Caki2 (cell line): ENCODE measurements around the gene PCOLCE2. TPM values are rescaled to one million over a fixed set of nuclear protein-coding genes. Genes with fewer than 3 reads are reported as not detected.
"Not testable (repeated sequence)": the region's sequence is repeated elsewhere in the genome, so short reads cannot be mapped to it uniquely, and the experiment has no call there.

Experiments
- DNase-seq: peaks from one replicate; pipeline ENCODE4 v3.0.0-alpha.2; 2015; ENCODE audit warnings: low read depth
- in situ Hi-C: cut with HindIII; loops from 2 replicates; pipeline ENCODE4 v1.10.0; 2016; ENCODE audit warnings: low sequenced_read_pairs, low pct_unique_long_range_greater_than_20kb, mixed read lengths
- total RNA-seq: library from RNA; depleted of rRNA; stranded (reverse); fragments of >200 nt; shearing (Covaris generic); gene quantifications from 2 replicates; pipeline ENCODE4 v1.2.3, GENCODE V29; 2014; ENCODE audit warnings: low replicate concordance

The PCOLCE2 gene
- total RNA-seq, 1 experiment from 2014 or later: 70.4 TPM

DNA sequence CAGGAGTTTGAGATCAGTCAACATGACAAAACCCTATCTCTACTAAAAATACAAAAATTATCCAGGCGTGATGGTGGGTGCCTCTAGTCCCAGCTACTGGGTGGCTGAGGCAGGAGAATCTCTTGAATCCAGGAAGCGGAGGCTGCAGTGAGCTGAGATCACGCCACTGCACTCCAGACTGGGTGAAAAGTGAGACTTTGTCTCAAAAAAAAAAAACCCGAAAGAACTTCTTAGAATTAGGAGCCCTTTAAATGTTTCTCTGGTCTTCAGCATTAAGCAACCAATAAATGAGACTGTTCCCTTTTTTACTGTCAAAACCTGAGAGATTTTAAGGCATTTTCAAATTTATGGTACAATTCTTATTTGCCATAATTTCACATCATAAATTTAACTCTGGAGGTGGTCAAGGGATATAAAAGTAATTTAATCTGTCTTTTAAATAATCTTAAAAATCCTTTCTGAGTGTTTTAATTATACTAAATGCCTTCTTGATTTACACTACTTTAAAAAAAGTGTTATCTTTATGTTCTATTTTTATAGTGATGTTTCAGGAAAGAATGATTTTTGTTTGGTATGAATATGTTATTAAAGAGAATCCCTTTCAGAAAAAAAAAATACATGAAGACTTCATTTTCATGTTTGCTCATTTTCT is 10.1 kb downstream of the PCOLCE2 start:
- no peak for DNase-seq
- in situ Hi-C loops: no loop called here

DNA sequence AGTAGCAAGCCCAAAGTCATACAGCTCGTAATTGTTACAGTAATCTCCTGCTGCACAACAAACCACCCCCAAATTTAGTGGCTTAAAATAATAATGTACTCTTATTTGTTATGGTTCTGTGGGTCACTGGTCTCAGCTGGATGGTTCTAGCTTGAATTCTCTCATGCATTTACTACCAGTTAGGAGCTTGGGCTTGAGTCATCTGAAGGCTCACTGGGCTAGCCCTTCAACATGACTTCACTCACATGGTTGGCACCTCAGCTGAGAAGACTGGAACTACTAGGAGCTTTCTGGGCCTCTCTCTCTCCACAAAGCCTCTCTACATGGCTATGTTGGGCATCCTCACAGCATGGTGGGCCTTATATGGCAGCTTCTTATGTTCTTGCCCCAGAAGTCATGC is 12.5 kb downstream of the PCOLCE2 start:
- DNase-seq: no peak
- in situ Hi-C loops: no loop called here

DNA sequence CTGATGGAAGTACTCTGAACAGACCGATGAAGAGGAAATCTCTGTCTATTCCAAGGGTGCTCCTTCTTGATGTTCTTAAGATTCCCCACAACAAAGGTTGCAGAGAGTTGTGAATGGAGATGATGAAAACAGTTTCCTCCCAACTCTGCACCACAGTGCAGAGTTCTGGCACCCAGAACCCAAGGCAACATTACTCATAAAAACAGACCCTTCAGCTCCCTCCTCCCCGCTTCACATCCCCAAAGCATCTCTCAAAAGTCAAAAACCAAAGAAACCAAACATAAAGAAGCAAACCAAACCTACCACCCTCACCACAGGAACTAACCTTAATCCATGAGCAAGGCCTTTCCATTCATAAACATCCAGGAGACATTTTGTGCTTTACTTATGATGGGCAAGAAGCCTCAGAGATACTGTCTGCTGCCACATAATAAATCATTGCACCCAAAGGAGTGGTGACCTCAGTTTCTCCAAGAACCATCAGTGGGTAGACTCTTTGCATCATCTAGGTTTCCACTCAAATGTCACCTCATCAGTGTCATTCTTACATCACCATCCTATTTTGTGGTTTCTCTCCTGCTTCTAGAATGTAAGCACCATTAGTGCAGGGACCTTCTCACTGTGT is 13.2 kb downstream of the PCOLCE2 start:
- DNase-seq: no peak
- in situ Hi-C loops: no loop called here

DNA sequence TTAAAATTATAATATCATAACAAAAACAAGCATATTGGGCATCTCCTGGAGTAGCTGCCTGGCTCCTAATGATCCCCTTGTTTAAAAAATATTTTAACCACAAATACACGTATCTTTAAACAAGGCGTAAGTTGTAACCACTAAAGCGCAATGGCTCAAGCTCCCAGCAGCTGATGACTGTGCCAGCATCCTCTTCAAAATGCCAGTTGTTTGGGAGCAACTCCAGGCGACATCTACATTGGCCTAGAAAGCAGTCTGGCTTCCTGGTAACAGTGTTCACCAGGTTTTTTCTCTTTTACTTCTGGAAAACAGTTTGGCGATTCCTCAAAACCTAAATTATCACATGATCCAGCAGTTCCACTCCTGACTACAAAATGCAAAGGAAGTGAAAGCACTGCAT is 13.8 kb downstream of the PCOLCE2 start:
- no peak for DNase-seq
- in situ Hi-C loops: no loop called here

DNA sequence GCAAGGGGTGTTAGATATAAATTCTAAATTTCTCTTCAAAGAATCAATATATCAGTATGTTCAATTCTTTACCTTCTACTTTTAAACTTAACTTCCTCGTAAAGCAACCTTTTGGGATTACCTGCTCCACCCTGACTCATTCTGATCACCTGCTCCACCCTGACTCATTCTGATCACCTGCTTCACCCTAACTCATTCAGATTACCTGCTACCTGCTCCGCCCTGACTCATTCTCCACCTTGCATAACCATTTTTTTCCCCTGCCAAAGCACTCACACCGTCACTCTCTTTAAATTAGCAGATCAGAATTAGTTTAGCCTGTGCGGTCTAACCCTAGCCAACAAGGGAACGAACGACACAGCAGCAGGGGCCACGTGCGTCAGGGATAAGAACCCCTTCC is 20.5 kb downstream of the PCOLCE2 start:
- DNase-seq, in situ Hi-C loops: not testable (repeated sequence)

DNA sequence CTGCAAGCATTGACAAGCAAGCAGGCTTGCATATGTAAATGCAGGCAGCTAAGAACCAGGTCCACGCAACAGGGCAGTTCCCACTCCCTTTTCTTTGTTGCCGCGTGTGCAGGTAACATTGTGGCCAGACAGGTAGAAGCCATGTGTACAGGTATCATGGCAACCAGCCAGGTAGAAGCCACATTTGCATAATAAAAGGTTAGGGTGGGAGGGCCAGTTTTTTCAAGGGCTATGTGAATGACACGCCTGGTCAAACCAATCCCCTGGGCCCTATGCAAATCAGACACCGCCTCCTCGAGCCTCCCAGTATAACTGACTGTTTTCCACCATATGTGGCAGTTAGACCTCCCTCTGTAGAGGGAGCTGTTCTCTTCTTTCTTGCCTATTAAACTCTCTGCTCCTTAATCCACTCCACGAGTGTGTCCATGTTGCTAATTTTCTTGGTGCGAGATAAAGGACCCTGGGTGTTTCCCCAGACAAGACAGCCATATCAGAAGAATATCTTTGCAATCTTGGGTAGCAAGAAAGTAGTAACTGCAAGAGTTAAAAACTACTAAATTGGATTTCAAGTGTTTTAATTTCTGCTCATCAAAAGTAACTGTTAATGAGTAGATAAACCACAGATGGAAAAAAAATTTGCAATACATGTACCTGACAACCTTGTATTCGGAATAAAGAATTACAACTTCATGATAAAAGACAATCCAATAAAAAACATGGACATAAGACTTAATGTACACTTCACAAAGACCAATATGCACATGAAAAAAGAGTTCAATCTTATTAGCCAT is 21.8 kb downstream of the PCOLCE2 start:
- in situ Hi-C loops: no loop called here
- DNase-seq: peak; percentile 52

DNA sequence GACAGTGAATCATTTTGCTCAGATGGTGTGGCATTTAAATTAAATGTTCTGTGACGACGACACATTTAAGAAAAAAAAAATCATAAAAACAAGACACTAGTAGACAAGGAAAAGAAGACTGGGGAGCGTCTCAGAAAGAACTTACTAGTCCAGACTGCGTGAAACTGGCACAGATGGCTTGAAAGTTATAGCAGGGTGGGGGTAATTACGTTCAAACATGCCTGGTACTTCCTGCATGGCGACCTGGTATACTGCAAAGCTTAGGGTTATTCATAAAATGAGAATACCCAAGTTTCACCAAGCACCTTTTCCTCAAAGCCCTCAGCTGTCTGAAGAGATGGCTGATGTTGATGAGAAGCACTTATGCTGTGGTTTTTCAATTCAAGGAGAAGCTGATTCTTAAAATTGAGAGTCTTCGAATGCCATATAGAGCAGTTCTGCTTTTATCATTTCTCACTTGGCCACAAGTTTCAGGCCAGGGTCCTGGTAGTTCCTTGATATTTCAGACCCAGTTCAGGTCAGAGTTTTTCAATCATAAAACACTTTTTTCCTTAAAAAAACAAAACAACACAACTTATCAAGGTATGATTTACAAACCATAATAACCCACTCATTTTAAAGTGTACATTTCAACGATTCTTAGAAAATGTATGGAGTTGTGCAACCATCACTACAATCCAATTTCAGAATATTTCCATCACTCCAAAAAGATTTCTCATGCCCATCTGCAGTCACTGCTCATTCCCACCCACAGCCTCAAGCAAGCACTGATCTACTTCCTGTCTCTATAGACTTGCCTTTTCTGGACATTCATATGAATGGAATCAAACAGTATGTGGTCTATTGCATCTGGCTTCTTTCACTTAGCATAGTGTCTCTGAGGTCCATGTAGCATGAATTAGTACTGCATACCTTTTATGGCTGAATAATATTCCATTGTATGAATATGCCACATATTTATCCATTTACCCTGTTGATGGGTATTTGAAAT is 24.7 kb downstream of the PCOLCE2 start:
- DNase-seq: peak; percentile 19
- in situ Hi-C loops: no loop called here

DNA sequence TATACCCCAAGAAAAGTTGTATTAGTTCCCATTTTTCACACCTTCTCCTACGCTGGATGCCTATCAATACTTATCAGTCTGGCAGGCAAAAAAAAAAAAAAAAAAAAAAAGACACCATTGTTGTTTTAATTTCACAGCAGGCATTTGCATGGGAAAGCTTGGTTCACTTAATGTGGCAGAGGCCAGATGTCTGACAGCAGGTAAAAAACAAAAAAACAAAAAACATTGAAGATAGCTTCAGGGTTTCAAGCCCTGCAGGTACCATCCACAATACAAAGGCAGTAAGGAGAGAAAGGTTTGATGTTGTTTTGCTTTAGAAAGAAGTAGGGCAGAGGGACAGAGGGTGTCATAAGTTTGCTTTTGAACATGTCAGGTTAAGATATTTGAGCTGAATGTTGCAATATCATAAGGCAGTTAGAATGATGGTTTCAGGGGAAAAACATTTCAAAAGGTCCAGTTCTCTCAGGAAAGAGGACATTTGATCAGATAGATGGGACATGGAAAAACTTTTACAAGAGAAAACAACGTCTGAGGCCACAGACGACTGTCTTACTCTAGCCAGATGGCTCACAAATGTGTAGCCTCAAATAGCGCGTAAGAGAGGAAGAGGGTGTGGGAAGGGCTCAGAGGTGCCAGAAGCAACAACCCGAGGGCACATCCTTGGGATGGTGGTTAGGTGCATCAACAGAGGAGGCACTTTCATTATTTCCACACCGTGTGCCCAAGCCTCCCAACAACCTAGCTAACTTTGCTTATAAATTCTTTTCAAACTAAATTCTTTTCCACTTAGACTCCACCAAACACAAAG is 25.7 kb downstream of the PCOLCE2 start:
- in situ Hi-C loops: no loop called here
- DNase-seq: peak; percentile 55

DNA sequence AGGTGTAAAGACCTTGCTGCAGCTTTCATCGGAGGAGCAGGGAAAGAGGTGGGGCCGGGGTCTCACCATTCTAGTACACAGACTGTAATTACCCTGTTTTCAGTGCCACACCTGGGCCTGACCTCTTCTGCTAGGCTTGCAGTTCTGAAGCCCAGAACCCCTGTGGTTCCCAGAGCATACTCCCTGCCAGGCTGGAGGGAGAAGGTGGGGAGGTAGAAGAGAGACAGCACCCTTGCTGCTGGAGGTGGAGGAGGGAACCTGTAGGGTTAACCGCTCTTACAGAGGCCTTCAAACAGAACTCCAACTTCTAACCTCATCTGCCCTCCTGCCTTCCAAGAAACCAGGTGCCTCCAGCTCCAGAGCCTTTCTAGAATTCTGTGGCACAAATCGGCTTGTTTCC is 27.0 kb downstream of the PCOLCE2 start:
- in situ Hi-C loops: no loop called here
- no peak for DNase-seq

DNA sequence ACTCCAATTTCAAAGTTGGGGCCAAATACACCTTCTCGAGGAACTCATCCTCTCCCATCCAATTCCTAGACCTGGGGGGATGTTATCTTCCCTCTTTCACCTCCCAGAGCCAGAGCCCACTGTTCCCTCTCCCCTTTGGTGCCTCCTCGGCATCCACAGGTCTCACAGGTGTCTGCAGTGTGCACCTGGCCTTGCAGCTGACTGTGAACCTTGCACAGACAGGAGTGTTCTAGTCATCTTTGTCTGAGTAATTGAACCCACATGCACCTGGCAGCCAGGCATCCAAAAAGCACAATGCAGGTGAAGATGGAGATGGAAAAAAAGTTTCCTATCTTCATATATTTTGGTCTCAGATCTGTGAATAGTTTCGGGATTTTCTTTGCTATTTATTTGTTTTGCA is 30.8 kb downstream of the PCOLCE2 start:
- in situ Hi-C loops: no loop called here
- DNase-seq: no peak

DNA sequence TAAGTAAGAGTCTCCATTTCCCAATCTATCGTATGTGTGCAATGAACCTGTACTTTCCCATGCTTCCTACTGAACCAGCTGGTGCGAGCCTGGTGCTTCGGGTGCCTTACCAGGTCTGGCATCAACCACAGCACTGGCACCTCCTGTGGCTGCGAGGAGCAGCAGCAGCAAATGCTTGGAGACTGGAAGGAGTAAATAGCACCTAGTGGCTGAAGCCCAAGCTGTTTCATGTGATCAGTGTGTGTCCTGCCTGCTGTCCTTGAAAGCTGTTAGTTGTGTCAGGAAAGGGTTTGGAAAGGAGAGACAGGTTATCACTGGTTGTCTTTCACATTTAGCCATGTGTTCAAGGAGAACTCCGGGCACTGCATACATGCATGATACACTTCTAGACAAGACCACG is 31.8 kb downstream of the PCOLCE2 start:
- in situ Hi-C loops: no loop called here
- peak; percentile 64 for DNase-seq

DNA sequence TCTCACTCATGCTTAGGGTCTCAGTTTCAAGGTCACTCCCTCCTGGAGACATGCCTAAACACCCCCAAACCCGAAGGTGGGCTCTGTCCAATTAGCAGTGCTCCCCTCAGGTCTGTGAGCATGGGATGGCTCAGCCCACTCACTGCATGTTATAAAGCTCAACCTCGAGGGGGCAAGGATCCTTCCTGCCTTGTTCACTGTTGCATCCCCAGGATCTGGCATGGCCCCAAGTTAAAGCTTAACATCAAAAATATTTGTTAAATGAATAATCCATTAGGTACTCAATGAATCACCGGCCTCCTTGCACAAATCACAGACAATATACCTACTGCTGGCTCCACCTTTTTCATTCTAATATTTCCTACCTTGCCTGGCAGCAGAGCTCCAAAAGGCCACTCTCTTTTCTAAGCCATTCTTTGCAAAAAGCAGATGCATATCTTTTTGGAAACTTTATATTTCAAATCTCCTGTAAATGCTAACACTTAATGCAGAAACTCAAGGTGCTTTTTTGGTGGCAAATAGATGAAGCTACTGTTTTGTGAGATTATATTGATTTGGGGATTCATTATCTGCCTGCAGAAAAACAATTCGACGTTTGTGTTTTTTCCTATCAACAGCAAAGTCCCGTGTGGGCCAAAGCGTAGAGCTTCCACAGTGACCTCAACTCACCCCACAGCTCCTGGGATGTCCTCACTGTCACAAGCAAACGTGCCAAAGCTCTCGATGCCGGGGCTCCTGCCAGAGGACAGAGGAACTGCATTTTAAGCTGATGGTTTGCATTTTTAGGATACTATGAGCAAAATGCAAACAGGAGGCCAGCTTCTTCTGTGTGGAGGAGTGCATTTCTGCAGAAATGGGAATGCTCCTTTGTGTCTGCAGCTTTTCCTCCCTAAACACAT is 35.4 kb downstream of the PCOLCE2 start:
- DNase-seq: peak; percentile 84
- in situ Hi-C loops: no loop called here

DNA sequence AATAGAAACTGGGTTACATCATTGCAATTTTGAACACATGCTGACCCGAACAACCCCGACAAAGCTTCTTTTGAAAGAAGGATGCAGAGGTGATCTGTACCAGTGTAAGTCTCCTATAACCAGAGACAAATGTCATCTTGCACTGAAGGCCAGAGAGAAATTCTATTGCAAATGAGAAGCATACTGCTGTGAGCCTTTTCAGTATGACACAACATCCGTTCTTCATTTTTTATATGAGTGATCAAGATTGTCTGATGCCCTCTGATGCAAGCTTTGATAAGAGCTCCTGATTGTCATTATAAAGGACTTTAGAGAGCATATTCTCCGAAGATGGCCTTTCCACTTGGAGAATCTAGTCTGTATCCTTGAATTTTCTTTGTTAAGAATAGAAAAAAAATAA is 36.9 kb downstream of the PCOLCE2 start:
- in situ Hi-C loops: no loop called here
- DNase-seq: no peak

DNA sequence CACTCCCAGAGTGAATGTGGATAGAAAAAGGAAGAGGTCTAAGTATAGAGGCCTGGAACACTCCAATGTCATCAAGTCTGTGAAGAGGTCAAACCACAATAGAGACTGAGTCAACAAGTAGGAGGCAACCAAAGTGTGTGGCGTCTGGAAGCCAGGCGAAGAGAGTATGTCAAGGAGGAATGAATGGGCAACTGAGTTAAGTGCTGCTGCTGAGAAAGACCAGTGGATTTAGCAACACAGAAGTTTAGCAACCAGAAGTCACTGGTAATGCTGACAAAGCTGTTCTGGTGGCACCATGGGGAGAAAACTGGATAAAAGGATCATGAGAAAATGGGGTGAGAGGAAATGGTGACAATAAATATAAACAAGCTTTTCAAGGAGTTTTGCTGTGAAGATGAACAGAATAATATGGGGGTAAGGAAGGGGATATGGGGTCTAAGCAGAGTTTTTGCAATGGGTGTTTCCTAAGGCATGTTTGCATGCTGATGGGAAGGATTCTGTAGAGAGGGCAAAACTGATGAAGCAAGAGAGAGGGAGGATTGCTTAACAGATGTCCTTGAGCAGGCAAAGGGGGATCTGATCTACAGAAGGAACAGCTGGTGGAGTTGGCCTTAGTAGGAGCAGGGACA is 38.4 kb downstream of the PCOLCE2 start:
- DNase-seq: peak; percentile 92
- in situ Hi-C loops: no loop called here

DNA sequence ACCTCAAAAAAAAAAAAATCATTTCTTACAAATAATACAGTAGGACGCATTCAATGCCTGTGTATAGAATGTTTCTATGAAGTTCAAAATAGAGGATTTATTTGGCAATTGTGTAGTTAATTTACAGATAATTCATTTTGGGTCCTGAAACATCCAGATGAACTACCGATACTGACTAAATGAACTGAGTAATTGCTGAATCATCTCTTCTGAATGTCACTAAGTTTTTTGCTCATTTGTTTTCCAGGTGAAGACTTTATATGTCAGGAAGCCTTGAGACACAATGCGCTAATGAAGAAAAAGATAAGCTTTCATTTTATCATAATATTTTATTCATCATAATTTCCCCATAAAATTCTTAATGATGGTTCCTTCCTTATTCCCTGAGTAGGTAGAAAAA is 39.7 kb downstream of the PCOLCE2 start:
- no peak for DNase-seq
- in situ Hi-C loops: loop anchor here (25.0 kb wide), 1 partner anchor 163 kb away; the partner anchor contains the start of gene U2SURP
